OCI-LY3 (cell line): Measurements from ENCODE around the gene ASB15.

Experiments used
- CTCF ChIP-seq: fragments of 200-600, 300-600 bp; sonication (generic); IDR thresholded peaks from 2 replicates; pipeline ENCODE4 v1.5.1; 2014; ENCODE audit warnings: antibody characterized with exemption, low read length, low read depth
- EZH2phosphoT487 ChIP-seq: fragments of 200-600 bp; shearing (Covaris generic); IDR thresholded peaks from 2 replicates; pipeline ENCODE4 v1.6.1; 2018; ENCODE audit warnings: antibody characterized with exemption, mixed run types, low read depth

GRCh38 chr7:123612024-123612423 lies 10.4 kb downstream of the ASB15 start:
- no peak for TF ChIP-seq CTCF
- TF ChIP-seq EZH2phosphoT487: no peak
